Muscle of leg (tissue), 11 donors: Measurements from ENCODE around the gene KLF15. TPM values are rescaled to one million over a fixed set of nuclear protein-coding genes. Genes with fewer than 3 reads are reported as not detected.

Experiments used
- DNase-seq: peaks from one replicate; pipeline ENCODE4 v3.0.0; 2013
- H3K27ac ChIP-seq: one replicate; pipeline ENCODE4 v1.5.1; 2013; ENCODE audit warnings: mild to moderate bottlenecking, low read length, control low read depth
- H3K27me3 ChIP-seq: one replicate; pipeline ENCODE4 v1.6.1; 2013; ENCODE audit warnings: low read length; ENCODE audit not compliant: control insufficient read depth, insufficient read depth
- H3K36me3 ChIP-seq: one replicate; pipeline ENCODE4 v1.6.1; 2013; ENCODE audit warnings: low read length; ENCODE audit not compliant: control insufficient read depth, insufficient read depth
- H3K4me1 ChIP-seq: one replicate; pipeline ENCODE4 v1.6.1; 2013; ENCODE audit warnings: low read length; ENCODE audit not compliant: control insufficient read depth, insufficient read depth
- H3K4me3 ChIP-seq: one replicate; pipeline ENCODE4 v1.5.1; 2013; ENCODE audit warnings: low read length, control low read depth
- H3K9me3 ChIP-seq: replicated peaks from 2 replicates; pipeline ENCODE4 v1.6.1; 2013; ENCODE audit warnings: low read depth, low read length; ENCODE audit not compliant: control insufficient read depth
- WGBS: methylation state at CpG from one replicate; pipeline ENCODE4 v1.1.5; 2013; ENCODE audit warnings: missing lambda C conversion rate; ENCODE audit not compliant: insufficient coverage; 5-methylcytosine and 5-hydroxymethylcytosine counted together
- polyA plus RNA-seq, 8 donors: library from polyadenylated mRNA; unstranded; fragments of 120-200 nt; gene quantifications; one replicate each; pipeline versions ENCODE4 v1.2.1 to v1.2.3, GENCODE V29; 2013; ENCODE audit warnings: inconsistent platforms in 1 of 8, low replicate concordance in 1 of 8; ENCODE audit not compliant: insufficient read length in 8 of 8, insufficient read depth in 1 of 8
- total RNA-seq: library from RNA; stranded (reverse); fragments of 120-200 nt; gene quantifications from one replicate; pipeline ENCODE4 v1.2.4, GENCODE V29; 2013

Gene KLF15
- total and polyA plus RNA-seq, 9 donors, result 0.64 to 2.1 (median 0.93) TPM

DNA sequence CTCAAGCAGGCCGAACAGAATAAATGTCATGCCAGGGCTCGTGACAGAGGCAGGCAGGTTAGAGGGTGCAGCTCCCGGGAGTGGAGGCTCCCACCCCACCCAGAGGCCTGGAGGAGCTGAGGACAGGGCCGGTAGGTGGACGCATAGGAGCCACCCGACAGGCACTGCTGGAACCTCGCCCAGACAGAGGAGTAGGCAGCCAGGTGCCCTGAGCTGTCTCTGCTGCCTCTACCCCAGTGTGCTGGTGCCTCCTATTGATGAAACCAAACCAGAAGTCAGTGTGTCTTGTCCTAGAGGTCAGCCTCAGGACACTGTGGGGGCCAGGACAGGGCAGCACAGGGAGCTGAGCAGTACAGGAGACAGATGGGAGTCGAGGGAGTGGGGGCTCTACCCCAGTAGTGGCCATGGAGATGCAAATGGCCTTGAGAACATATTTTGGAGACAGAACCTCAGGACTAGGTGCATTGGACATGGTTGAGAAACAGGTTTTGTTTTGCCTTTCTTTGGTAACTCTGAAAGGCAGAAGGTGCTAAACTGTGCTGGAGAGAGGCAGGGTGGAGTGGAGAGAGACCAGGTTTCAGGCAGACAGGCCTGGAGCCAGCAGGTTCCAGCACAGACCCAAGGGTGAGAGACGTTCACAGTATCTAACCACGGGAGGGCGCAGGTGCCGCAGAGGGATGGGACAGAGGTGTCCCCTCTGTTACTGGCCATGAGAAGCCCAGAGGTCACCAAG, 15.4 kb upstream of the KLF15 start:
- Histone ChIP-seq H3K9me3 (no peaks in the 10 kb centered on the region), H3K36me3 (no peaks in the 10 kb centered on the region), H3K4me1 (no peaks in the 10 kb centered on the region), H3K27ac (no peak overlapping the region), H3K27me3 (no peaks in the 10 kb centered on the region), H3K4me3 (no peak overlapping the region)
- DNase-seq, result no peak
- WGBS, result 80% methylated on average over 11 of the region's 12 CpGs

DNA sequence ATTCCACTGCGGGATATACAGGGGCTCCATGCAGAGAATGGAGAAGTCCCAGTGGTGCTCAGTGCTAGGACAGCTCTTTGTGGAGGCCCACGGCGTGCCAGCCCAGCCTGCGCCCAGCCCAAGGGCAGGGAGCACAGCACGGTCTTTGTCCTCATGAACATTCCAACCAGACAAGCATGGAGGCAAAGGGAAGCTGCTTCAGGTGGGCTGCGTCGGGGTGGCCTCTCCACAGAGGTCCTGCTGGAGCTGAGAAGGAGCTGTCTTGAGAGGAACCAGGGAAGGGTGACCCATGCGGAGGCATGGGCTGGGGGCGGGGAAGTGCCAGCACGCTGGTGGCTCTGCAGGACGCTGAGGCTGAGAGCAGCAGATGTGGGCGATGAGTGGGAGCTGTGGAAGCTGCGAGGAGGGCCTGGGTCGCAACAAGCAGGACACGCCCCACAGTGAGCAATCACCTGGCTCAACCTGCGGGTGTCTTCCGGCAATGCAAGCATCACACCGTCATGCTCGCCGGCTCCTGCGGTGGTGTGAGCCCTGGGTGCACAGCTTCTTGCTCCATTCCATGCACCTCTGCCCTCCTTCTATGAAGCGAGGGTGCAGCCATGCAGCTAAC, 14.0 kb upstream of the KLF15 start:
- H3K4me3 ChIP-seq, result no peak overlapping the region
- H3K4me1 ChIP-seq, result no peaks in the 10 kb centered on the region
- no peaks in the 10 kb centered on the region for H3K9me3 ChIP-seq
- H3K27me3 ChIP-seq, result no peaks in the 10 kb centered on the region
- no peak for DNase-seq
- no peak overlapping the region for H3K27ac ChIP-seq
- no peaks in the 10 kb centered on the region for H3K36me3 ChIP-seq
- 85% methylated on average over 22 of the region's 22 CpGs for WGBS

DNA sequence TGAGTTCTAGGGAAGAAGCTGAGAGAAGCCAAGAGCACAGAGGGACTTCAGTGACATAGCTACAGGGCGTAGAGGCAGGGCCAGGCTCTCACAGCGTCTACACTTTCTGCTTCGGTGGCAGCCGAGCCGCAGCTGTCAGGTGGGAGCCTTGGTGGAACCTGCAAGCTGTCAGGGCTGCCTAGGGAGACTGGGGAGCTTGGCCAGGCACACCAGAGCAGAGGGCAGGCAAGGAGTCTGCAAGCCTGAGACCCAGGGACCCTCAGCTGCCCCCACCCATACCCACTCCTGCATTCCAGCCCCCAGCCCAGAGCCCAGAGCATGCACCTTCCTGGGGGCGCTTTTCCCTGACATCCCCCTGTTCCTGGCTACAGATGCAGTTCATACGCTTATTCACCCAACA, 13.4 kb upstream of the KLF15 start:
- 79% methylated on average over 7 of the region's 7 CpGs for WGBS
- Histone ChIP-seq H3K4me3 (no peak overlapping the region), H3K9me3 (no peaks in the 10 kb centered on the region), H3K27me3 (no peaks in the 10 kb centered on the region), H3K36me3 (no peaks in the 10 kb centered on the region), H3K27ac (no peak overlapping the region), H3K4me1 (no peaks in the 10 kb centered on the region)
- DNase-seq, result no peak

DNA sequence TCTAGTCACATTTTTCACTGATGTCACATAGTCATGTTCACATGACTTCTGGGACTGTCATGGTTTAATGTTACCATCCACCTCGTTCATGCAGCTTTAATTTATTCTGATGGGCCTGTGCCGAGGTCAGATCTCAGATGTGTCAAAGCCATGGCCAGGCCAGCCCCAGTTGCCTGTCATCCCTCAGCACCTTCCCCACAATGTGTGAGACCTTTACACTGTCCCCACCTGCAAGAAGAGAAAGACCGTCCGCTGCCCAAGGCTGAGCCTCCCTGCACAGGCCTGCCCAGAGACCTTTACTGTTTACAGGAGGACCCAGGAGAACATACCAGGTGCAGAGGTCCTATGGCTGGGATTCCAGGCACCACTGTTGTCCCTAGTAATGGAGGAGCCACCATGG, 12.8 kb upstream of the KLF15 start:
- H3K4me1 ChIP-seq, result no peaks in the 10 kb centered on the region
- DNase-seq, result no peak
- H3K27me3 ChIP-seq, result no peaks in the 10 kb centered on the region
- H3K9me3 ChIP-seq, result no peaks in the 10 kb centered on the region
- H3K27ac ChIP-seq, result no peak overlapping the region
- H3K4me3 ChIP-seq, result no peak overlapping the region
- no peaks in the 10 kb centered on the region for H3K36me3 ChIP-seq
- WGBS, result 73% methylated on average over 3 of the region's 4 CpGs

DNA sequence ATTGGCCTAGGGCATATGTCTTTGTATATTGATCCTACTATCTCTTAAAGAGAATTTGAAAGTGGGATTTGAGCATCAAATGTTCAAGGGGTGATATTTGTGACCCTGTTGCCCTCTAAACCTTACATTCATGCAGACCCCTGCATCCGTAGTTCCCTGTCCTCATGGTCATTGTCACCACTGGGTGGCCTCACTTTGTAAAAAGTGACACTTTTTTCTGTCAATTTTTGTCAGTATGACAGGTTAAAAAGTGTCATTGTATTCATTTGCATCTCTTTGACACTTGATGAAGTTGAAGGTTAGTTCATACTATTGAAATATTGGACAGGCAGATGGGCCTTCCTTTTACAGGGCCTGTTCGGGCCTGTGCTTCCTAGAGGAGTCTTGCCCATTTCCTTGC, 12.3 kb upstream of the KLF15 start:
- Histone ChIP-seq H3K27me3 (no peaks in the 10 kb centered on the region), H3K36me3 (no peaks in the 10 kb centered on the region), H3K27ac (no peak overlapping the region), H3K4me3 (no peak overlapping the region), H3K4me1 (no peaks in the 10 kb centered on the region), H3K9me3 (no peaks in the 10 kb centered on the region)
- no CpG with 5 or more reads among the region's 2 CpGs for WGBS
- DNase-seq, result no peak

DNA sequence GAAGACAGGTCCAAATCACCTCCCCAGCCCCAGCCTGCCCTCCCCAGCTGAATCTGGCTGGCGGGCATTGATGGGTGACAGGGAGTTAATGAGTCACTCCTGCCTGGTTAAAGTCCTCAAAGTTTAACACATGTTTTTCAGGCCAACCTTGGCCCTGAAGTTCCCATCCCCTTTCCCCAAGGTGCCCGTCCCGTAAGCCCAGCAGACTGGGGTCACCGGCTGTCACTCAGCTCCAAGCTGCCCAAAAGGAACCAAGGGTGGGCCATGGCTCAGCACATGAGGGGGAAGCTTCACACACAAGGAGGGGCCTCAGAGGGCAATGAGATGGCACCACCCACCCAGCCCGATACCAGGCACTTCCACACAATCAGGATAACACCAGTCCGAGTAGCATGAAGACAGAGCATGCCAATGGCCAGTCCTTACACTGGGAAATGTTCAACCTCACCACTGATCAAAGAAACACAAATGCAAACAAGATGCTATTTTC, 10.2 kb upstream of the KLF15 start:
- no peak for DNase-seq
- Histone ChIP-seq H3K27me3 (peaks cover under 1% of the 10 kb centered on the region), H3K4me3 (no peak overlapping the region), H3K36me3 (no peaks in the 10 kb centered on the region), H3K4me1 (no peaks in the 10 kb centered on the region), H3K27ac (no peak overlapping the region), H3K9me3 (no peaks in the 10 kb centered on the region)
- 94% methylated on average over 4 of the region's 6 CpGs for WGBS

DNA sequence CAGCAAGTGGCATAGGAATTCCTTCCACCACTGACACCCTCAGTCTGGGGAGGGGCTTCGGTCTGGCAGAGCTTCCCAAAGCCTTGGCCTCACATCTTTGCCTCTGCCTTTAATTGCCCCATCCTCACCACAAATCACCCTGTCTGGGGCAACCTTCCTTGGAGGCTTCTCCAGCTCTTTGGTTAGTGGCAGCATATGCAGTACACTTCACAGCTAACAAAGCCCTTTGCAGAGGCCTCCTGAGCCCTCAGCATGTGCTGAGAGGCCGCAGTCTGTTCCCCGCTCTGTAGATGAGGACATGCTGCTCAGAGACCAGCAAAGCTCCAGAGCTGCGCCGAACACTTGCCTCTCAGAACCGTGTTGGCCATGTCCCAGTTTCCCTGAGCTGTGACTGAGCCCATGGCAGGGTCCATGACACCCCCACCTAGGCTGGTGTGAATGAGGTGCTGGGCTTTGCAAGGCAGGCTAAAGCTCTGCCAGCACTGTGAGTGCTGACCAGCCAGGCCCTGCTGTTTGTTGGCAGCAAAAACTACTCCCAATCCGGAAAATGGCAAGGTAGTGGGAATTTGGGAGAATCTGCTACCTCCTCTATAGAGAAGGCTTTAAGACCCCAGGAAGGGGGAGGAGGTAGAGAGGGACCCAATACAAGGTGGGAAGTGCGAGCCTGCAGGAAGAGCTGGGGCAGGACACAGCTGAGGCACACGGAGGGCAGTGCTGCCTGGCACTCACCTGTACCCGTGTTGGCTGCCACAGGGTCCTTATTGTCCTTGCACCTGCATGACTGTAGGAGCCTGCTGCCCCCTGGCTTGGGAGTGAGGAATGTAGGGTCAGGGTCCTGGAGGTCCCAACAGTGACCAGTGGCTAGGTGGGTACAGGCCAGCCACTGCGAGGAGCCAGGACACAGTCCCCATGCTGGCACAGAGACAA, 8.4 kb upstream of the KLF15 start:
- Histone ChIP-seq H3K4me3 (no peak overlapping the region), H3K9me3 (no peaks in the 10 kb centered on the region), H3K4me1 (no peaks in the 10 kb centered on the region), H3K27ac (no peak overlapping the region), H3K27me3 (peaks cover 13% of the 10 kb centered on the region), H3K36me3 (no peaks in the 10 kb centered on the region)
- DNase-seq, result no peak
- WGBS, result 67% methylated on average over 9 of the region's 11 CpGs

DNA sequence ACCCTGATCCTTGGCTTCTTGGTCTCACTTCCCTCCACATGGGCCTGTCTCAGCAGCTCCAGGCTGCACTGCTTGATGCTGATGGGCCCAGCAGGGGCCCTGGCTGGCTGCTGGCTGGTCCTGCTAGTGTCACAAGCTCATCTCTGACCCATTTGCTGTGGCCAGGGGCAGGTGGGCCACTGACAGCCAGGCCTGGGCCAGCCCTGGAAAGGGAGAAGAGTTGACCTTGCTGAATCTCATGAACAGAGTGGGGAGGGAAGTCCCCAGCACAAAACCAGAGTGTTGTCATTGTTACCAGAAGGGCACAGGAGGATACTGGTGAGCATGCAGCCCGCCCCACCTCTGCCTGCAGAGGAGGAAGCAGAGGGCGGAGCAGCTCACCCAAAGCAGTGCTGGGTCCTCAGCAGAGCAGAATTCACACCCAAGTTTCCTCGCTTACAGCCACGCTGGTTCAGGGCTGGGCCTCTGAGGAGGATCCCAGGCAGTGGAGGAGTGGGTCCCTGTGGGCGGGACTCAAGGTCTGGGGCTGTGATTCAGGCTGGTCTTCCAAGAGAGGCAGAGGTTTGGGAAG, 7.6 kb upstream of the KLF15 start:
- DNase-seq, result no peak
- H3K4me3 ChIP-seq, result no peak overlapping the region
- 74% methylated on average over 4 of the region's 5 CpGs for WGBS

DNA sequence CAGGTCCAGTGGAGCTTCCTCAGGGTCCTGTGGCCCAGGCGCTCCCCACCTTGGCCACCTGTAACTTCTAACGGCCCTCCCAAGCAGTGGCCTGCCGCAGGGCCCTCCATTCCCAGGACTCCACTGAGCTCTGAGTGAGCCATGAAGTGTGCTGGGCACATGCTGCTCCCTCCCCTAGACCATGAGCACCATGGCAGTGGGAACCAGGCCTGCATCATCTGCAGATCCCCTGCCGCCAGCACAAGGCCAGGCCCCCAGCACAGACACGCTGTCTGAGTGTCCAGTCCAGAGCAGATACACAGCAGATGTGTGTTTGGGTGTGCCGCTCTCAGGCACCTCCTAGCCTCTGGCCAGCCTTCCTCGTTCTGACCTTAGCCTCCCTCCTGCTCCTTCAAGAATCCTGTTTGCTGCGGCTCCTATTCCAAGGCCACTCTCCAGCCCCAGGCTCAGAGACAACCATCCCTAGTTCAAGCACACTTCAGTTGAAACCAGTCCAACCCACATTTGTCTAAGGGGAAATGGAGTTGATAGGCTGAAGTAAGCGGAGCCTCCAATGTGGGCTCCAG, 7.0 kb upstream of the KLF15 start:
- DNase-seq, result no peak
- Histone ChIP-seq H3K27me3 (peaks cover 24% of the 10 kb centered on the region), H3K27ac (no peak overlapping the region), H3K36me3 (no peaks in the 10 kb centered on the region), H3K4me1 (no peaks in the 10 kb centered on the region), H3K9me3 (peaks cover 4% of the 10 kb centered on the region), H3K4me3 (no peak overlapping the region)
- 76% methylated on average over 6 of the region's 9 CpGs for WGBS

More for the DNA sequence above, 7.6 kb upstream of the KLF15 start:
- no peaks in the 10 kb centered on the region for H3K36me3 ChIP-seq
- H3K27me3 ChIP-seq, result peaks cover 21% of the 10 kb centered on the region
- no peak overlapping the region for H3K27ac ChIP-seq
- H3K4me1 ChIP-seq, result no peaks in the 10 kb centered on the region
- no peaks in the 10 kb centered on the region for H3K9me3 ChIP-seq
